ENCODE measurements around the gene AJAP1.

GRCh38 chr1:4636186-4636585 is 18.2 kb upstream of the AJAP1 start:
- no peak for TF ChIP-seq CTCF (IDR thresholded peaks at IDR 0.05; ENCODE audit: low read depth, low read length)
- TF ChIP-seq EZH2phosphoT487 (IDR thresholded peaks at IDR 0.05; ENCODE audit: low read depth): no peak

All from OCI-LY3 (cell line).